Tibial nerve (tissue), 4 donors: ENCODE data around the gene IFITM10. TPM values are rescaled to one million over a fixed set of nuclear protein-coding genes. Genes with fewer than 3 reads are reported as not detected.

ENCODE experiments used
- DNase-seq, 2 donors: peaks; one replicate each; pipeline ENCODE4 v3.0.0-alpha.2; 2019; ENCODE audit warnings: low spot score in 2 of 2
- H3K27ac ChIP-seq, 4 donors: fragments of 200-600 bp; sonication (generic) in 3 of 4; one replicate each; pipeline ENCODE4 v1.5.1; 2017 to 2019; ENCODE audit warnings: mild to moderate bottlenecking in 1 of 4
- H3K27me3 ChIP-seq, 2 donors: fragments of 200-600 bp; sonication (generic) in 1 of 2; one replicate each; pipeline versions ENCODE4 v1.5.1 to v1.6.0; 2017 to 2019
- H3K36me3 ChIP-seq, 3 donors: fragments of 200-600 bp; sonication (generic); one replicate each; pipeline ENCODE4 v1.5.1; 2018 to 2019
- H3K4me1 ChIP-seq, 4 donors: fragments of 200-600 bp; sonication (generic) in 3 of 4; one replicate each; pipeline ENCODE4 v1.5.1; 2017 to 2019
- H3K4me3 ChIP-seq, 4 donors: fragments of 200-600 bp; sonication (generic) in 3 of 4; one replicate each; pipeline ENCODE4 v1.5.1; 2017 to 2019; ENCODE audit warnings: mild to moderate bottlenecking in 1 of 4, moderate library complexity in 1 of 4
- H3K9me3 ChIP-seq, 4 donors: fragments of 200-600 bp; sonication (generic) in 3 of 4; one replicate each; pipeline ENCODE4 v1.5.1; 2017 to 2019
- EP300 ChIP-seq, 2 donors: sonication (generic); formaldehyde crosslinking; IDR thresholded peaks; one replicate each; pipeline ENCODE4 v1.6.1; 2017; ENCODE audit warnings: antibody characterized with exemption in 2 of 2, mild to moderate bottlenecking in 1 of 2
- POLR2A ChIP-seq, 2 donors: fragments of 450-650 bp; IDR thresholded peaks; one replicate each; pipeline ENCODE4 v1.6.1; 2017; ENCODE audit warnings: antibody characterized with exemption in 2 of 2, mild to moderate bottlenecking in 2 of 2, moderate library complexity in 2 of 2
- WGBS, 2 donors: methylation state at CpG; one replicate each; pipeline ENCODE4 v1.1.5; 2018; 5-methylcytosine and 5-hydroxymethylcytosine counted together
- total RNA-seq, 4 donors: library from RNA; depleted of rRNA; stranded (reverse); fragments of >200 nt; gene quantifications; one replicate each; pipeline ENCODE4 v1.1.0, GENCODE V29; 2016
- TF ChIP-seq, protein P1 (sequence below), 5 experiments: fragments of 200-600 bp in 3 of 5; fragments of 450-650 bp in 2 of 5; sonication (generic) in 3 of 5; IDR thresholded peaks; one replicate each; pipeline ENCODE4 v1.5.1; 2016 to 2019; ENCODE audit warnings: antibody characterized with exemption in 5 of 5, mild to moderate bottlenecking in 3 of 5, moderate library complexity in 2 of 5

The IFITM10 gene
- total RNA-seq, 4 donors from 2014 or later = 5.9 to 54.9 (median 13.8) TPM

DNA sequence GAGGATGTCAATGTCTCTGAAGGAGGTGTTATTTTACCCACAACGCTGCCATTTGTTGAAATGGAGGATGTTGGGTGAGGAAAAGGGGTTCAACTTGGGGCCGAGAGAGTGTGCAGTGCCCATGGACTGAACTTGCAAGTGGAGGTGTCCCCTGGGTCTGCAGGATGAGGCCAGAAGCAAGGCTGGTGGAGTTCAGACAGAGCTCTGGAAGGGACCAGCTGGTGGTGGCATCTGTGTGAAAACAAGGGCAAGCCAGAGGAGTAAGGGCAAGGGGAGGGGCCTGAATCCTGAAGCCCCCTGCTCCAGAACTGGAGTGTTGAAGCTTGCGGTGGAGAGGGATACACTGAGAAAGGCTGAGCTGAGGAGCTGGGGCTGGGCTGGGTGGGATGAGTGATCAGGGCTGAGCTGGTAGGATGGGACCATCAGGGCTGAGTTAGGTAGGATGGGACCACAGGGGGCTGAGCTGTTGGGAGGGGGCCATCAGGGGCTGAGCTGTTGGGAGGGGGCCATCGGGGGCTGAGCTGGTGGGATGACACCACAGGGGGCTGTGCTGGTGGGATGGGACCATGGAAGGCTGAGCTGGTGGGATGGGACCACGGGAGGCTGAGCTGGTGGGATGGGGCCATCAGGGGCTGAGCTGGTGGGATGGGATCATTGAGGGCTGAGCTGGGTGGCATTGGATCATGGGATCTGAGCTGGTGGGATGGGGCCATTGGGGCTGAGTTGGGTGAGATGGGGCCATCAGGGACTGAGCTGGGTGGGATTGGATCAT lies 26.7 kb upstream of the IFITM10 start:
- no peak overlapping the region for H3K27ac ChIP-seq
- H3K4me1 ChIP-seq = peaks cover 0 to 22% (median 10%) of the 10 kb centered on the region in 4 donors
- no peak overlapping the region for H3K4me3 ChIP-seq
- DNase-seq = no peak
- no peaks in the 10 kb centered on the region for H3K27me3 ChIP-seq
- TF ChIP-seq EP300 (IDR thresholded peaks at IDR 0.05) = no peak
- TF ChIP-seq POLR2A (IDR thresholded peaks at IDR 0.05) = no peak
- TF ChIP-seq, protein P1, sequence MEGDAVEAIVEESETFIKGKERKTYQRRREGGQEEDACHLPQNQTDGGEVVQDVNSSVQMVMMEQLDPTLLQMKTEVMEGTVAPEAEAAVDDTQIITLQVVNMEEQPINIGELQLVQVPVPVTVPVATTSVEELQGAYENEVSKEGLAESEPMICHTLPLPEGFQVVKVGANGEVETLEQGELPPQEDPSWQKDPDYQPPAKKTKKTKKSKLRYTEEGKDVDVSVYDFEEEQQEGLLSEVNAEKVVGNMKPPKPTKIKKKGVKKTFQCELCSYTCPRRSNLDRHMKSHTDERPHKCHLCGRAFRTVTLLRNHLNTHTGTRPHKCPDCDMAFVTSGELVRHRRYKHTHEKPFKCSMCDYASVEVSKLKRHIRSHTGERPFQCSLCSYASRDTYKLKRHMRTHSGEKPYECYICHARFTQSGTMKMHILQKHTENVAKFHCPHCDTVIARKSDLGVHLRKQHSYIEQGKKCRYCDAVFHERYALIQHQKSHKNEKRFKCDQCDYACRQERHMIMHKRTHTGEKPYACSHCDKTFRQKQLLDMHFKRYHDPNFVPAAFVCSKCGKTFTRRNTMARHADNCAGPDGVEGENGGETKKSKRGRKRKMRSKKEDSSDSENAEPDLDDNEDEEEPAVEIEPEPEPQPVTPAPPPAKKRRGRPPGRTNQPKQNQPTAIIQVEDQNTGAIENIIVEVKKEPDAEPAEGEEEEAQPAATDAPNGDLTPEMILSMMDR (IDR thresholded peaks at IDR 0.05) = no peak
- no peaks in the 10 kb centered on the region for H3K36me3 ChIP-seq
- 88 to 91% methylated on average over 5 of the region's 5 CpGs for WGBS, 2 donors
- peaks cover 0 to 13% (median 0%) of the 10 kb centered on the region in 4 donors for H3K9me3 ChIP-seq

DNA sequence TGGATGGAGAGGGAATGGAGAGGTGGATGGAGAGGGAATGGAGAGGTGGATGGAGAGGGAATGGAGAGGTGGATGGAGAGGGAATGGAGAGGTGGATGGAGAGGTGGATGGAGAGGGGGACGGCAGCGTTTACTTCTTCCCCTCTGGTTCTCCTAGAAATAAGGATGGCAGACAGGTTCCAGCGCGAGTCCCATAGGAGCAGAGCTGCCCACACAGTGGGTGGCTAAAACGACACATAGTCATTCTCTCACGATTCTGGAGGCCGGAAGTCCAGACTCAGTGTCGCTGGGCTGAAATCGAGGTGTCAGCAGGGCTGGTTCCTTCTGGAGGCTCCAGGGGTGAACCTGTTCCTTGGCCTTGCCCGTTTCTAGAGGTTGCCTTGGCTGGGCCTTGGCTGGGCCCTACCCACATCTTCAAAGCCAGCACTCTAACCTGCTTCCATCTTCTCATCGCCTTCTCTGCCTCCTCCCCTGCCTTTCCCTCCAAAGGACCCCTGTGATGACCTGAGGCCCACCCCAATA lies 26.0 kb upstream of the IFITM10 start:
- H3K4me3 ChIP-seq = no peak overlapping the region
- no peak overlapping the region for H3K27ac ChIP-seq
- WGBS, 2 donors = 85 to 91% methylated on average over 11 of the region's 11 CpGs
- no peak for DNase-seq
- peaks cover 0 to 27% (median 8%) of the 10 kb centered on the region in 4 donors for H3K4me1 ChIP-seq
- peaks cover 0 to 13% (median 0%) of the 10 kb centered on the region in 4 donors for H3K9me3 ChIP-seq
- H3K36me3 ChIP-seq = no peaks in the 10 kb centered on the region
- H3K27me3 ChIP-seq = no peaks in the 10 kb centered on the region
- TF ChIP-seq, protein P1 (IDR thresholded peaks at IDR 0.05) = no peak
- TF ChIP-seq EP300 (IDR thresholded peaks at IDR 0.05) (no peak), POLR2A (IDR thresholded peaks at IDR 0.05) (no peak)

DNA sequence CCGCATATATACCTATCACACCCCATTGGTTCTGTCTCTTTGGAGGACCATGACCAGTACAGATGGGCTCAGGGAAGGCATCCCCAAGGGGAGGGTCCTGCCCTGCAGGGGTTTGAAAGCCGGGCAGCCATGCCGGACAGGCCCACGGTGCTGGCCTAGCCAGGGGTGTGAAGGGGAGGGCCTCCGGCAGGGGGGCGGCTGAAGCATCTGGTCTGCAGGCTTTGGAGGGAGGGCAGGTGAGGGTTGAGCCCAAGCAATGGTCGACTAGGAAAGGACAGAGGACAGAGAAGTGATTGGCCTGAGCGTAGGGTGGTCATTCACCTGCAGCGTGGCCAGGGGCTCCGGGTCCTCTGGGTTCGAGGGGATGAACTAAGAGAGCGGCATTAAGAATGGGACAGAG lies 24.5 kb upstream of the IFITM10 start:
- no peaks in the 10 kb centered on the region for H3K36me3 ChIP-seq
- no peaks in the 10 kb centered on the region for H3K27me3 ChIP-seq
- H3K27ac ChIP-seq = no peak overlapping the region
- peaks cover 0 to 27% (median 8%) of the 10 kb centered on the region in 4 donors for H3K4me1 ChIP-seq
- TF ChIP-seq, protein P1 (IDR thresholded peaks at IDR 0.05) = no peak
- no peak for TF ChIP-seq POLR2A (IDR thresholded peaks at IDR 0.05)
- TF ChIP-seq EP300 (IDR thresholded peaks at IDR 0.05) = no peak
- no peak overlapping the region for H3K4me3 ChIP-seq
- peaks cover 0 to 13% (median 0%) of the 10 kb centered on the region in 4 donors for H3K9me3 ChIP-seq
- 84 to 89% methylated on average over 12 of the region's 12 CpGs for WGBS, 2 donors
- DNase-seq = no peak

DNA sequence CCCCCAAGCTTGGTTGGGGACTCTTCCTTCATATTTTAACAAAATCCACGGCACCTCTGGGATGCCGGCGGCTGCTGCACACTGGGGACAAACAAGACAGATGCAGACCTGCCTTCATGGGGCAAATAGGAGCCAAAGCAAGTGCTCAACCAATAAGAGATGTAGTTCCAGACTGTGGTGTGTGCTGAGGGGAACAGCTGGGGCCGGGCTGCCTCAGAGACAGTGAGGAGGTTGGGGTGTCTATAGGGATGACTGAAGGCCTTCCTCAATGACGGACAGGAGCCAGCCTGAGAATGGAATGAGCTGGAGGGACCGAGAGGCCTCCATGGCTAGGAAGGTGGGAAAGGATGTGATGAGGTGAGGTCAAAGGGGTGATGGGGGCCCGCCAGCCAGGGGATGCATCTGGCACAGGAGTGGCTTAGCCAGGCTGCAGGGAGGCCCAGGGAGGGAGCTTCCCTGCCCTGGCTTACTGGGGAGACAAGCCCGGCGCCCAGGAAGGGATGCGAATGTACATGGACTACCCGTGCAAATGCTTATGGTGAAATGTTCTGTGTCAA lies 23.7 kb upstream of the IFITM10 start:
- Histone ChIP-seq H3K36me3 (no peaks in the 10 kb centered on the region), H3K4me3 (no peak overlapping the region), H3K4me1 (peaks cover 0 to 27% (median 8%) of the 10 kb centered on the region in 4 donors), H3K27ac (no peak overlapping the region), H3K27me3 (no peaks in the 10 kb centered on the region), H3K9me3 (peaks cover 0 to 13% (median 0%) of the 10 kb centered on the region in 4 donors)
- DNase-seq = no peak
- no peak for TF ChIP-seq EP300 (IDR thresholded peaks at IDR 0.05)
- no peak for TF ChIP-seq POLR2A (IDR thresholded peaks at IDR 0.05)
- TF ChIP-seq, protein P1 (IDR thresholded peaks at IDR 0.05) = no peak
- 94 to 95% methylated on average over 11 of the region's 11 CpGs for WGBS, 2 donors
